Activated CD4-positive, alpha-beta T cell treated with anti-CD3 and anti-CD28 coated beads, Interleukin-2, amount 50 U/mL, for 16 hours (primary cell): Measurements from ENCODE around the gene STAB2.
A peak's percentile ranks its signal among the peaks of the same experiment; 100 is the strongest.

Experiments
- DNase-seq: peaks from one replicate; pipeline ENCODE4 v3.0.0-alpha.2; 2020

Gene STAB2

DNA sequence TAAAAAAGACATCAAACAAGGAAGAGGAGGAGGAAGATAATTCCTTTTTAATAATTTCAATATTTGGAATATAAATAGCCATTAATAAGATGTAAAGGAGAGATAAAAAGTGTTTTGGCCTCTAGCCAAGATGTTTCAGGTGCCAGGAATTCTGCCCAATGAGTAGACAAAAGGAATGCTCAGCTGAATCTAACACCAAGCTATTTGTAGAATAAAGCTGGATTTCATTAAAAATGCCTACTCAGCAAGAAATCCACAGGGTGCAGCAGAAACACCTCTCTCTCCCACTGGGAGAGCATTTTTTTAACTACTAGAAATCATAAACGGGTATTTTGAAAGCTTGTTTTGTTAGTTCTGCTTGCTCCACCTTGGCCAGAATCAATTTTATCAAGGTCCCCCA, 4.1 kb upstream of the STAB2 start:
- no peak for DNase-seq

DNA sequence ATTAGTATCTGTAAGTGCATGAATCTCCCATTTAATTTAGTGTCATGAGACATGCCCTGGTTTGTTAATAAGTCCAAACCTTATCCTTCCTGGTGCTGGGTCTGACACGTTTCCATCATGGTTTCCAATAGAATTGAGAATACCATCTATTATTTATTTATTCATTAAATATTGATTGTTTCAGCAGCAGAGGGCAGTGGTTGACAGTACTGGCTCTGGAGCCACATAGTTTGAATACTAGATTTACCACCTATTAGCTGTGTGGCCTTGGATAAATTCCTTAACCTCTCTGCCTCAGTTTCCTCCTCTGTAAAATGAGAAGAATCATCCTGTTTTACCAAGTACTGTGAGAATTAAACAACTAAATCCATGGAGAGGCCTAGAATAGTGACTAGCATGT, 941 bp upstream of the STAB2 start:
- no peak for DNase-seq

DNA sequence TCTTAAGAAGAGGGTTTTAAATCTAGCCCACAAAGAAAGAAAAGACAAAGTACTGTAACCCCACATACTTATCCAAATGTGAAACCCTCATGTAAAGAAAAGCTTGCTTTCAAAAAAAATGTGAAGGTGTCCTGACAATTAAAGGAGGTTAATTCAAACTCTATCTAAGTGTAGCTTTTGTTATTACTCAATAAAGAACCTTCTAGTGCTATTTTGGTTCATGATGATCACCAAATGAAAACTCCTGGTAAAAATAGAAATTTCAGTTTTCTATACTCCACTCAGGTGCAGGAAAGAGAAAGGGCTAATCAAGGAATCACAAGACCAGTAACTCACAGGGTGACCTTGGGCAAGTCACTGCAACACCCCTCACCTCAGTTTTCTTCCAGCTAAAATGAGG, 1.6 kb downstream of the STAB2 start:
- no peak for DNase-seq

DNA sequence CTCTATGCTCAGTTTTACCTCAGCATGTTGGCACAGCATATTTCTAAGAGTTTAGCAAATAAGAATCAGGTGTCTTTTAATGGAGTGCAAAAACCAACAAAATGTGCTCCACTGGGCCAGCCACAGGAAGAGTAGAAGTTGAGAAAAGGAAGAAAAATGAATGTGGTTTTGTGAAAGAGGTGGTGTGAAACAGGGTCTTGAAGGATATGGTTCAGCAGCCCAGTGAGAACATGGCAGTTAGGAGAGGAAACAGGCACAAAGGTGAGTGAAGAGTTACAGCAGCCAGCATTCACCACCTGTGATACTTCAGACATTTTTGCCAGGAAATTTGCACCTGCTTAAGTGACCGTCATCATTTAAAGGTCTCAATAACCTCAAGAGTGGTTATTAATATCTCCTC, 2.4 kb downstream of the STAB2 start:
- DNase-seq = no peak

DNA sequence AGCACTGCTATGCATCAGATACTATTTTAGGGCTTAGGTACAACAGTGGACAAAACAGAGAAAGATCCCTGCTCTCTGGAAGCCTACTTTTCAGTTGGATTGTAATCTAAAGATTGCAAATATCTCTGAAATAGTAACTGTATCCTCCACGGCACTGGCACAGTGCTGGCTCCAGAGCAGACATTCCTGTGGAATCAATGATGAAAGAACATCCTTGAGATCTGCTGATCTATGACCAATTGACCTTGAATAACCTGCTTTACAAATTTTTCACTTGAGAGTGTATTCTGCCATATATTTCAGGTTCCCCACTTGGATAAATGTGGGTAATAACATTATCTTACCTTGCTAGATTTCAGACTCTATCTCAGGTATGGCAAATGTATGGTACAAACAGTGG, 3.2 kb downstream of the STAB2 start:
- DNase-seq = no peak

DNA sequence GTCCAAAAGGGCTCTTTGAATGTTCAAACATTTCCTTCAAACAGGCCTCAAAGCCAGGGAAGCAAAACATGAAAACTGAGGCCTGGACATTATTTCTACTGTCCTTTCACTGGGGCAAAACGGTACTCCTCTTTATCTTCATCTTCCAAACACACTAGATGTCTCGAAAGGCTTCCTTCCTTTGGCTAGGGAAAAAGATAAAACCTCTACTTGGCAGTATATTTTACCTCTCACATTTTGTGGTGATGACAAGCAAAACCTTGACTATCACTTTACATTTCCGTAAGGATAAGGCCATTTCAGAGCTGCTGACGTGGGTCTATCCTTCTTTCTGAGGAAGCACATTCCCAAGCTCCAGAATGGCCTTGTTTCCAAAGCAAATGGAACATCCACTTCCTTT, 9.9 kb downstream of the STAB2 start:
- DNase-seq = no peak

DNA sequence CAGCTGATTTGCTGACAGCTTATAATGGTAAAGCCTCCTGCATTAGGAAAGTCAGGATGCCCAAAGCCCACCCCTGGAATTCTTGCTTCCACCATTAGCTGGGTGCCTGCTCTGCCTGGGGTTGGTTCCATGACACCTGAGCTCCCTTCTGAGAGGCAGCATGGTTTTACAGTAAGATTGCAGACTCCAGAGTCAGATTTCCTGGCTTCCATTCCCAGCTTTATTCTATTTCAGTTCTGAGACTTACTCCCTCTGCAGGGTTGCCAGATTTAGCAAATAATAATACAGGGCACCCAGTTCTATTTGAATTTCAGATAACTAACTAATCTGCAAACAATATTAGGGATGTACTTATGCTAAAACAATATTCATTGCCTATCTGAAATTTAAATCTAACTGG, 12.2 kb downstream of the STAB2 start:
- DNase-seq = no peak

DNA sequence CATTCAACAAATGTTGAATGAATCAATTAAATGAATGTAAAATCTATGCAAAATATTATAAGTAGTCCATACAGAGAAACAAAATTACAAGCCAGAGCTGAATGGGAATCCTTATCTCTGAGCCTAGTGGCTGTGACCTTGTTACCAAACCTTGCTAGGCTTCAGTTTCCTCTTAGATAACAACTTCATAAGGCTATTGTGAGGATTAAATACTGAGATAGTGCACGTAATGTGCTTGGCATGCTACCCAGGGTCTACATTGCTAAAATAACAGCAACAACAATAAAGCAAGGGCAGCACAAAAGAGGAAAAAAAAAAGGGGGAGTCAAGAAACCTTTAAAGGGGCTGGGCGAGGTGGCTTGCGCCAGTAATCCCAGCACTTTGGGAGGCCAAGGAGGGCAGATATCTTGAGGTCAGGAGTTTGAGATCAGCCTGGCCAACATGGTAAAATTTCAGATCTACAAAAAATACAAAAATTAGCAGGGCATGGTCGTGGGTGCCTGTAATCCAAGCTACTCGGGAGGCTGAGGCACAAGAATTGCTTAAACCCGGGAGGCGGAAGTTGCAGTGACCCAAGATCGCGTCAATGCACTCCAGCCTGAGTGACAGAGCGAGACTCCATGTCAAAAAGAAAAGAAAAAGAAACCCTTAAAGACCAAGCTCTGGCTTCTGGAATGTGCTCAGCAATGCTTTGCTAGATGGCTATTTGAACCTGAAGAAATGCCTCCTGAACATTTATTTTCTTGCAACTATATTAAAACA, 14.1 kb downstream of the STAB2 start:
- no peak for DNase-seq

DNA sequence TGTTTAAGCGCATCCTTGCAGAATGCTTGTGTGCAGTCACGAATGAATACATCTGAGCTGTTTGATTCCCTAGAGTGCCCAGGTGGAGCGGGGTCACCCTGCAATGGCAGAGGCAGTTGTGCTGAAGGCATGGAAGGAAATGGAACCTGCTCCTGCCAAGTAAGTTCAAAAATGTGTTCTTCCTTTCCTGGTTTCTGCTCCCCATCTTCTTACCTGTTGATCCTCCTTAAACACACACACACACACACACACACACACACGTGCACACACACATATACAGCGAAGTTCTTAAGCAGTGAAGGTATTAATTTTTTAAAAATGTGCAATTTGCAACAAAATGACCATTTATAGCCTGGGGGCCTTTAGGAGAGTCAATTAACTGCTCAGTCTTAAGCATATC, 33.3 kb downstream of the STAB2 start:
- no peak for DNase-seq

DNA sequence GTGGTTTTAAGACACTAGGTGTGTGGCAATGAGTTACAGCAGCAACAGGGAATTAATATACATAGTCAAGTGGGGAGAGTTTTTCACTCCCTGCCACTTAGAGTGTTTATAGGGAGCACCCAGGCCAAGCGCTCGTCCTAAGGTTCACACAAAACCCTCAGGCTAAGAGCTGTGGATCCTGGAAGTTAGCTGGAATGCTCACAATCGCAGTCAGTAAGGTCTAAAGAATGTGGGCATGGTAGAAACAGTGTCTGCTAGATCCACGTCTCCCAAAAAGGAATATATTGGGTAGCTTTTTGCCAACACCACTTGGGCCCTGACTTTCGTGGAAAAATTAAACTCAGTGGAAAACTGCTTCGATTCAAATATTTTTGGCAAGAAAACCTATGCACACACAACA, 36.6 kb downstream of the STAB2 start:
- DNase-seq = no peak

DNA sequence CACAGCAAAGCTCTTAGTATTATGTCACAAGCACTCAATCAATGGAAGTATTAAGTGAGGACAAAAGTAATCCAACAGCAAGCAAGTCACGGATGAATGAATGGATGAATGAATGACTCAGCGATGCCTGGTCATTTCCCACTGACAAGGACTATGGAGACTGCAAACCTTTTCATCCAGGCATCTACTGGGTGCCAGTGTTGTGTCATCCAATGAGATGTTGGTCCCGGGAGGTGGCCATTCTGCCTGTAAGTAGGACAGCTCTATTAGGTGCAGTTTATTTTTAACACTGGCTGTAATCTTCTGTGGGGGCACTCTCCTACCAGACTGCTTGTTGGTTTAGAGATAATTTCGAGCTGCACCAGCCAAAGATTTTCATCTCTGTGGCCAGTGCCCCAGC, 39.4 kb downstream of the STAB2 start:
- DNase-seq = no peak

DNA sequence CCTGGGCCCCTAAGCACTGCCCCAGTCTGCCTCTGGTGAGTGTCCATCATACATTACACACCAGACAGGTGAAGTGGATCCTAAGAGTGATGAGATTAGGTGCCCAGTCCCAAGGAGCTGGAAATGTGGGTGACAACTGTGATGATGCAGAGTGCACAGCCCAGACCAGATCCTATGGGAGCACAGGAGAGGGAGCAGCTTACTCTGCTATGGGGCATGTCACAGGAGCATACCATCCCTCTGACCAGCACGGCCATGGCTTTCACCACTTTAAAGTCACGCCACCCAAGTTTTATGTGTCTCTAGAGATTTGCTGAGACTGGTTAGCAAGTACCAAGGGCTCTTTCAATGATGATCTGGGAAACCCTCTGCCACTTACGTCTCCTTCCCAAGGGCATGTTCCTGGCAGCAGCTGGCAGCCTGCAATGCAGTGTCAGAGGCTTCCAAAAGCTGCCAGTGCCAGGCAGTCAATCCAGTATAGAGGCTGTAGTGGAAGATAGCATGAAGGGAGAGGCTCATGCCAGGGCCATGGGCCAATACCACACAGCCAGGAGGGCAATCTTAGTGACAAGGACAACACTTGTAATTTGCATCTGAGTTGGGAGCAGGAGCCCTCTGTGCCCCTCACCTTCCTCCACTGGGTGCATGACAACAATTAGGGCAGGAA, 40.2 kb downstream of the STAB2 start:
- no peak for DNase-seq

DNA sequence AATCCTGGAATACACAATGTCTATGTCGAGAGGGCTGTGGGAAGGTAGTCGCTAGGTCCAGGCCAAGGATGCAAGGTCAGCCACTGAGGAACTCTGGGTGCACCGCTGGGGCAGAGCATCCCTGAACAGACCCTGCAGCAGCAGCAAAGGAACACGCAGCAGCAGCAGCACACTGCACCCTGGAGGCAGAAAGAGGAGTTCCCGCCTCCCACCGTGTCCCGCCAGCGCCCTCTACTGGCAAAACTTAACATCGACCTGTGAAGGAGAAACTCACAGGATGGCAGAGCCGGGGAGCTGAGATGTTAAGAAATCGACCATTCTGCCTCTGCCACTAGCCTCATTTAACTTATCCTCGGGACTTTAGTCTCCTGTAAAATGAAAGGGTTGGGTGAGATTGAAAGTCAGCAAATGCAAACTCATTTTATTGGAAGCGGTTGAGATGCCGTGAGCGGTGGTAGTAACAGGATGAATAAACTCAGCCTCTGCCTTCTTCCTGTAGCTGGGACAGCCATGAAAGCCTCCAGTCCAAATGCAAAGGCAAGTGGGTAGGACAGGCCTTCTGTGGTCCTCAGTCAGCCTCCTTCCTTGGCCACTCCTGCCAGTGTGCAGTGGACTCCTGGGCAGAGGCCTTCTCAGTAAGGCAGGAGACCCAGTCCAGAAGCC, 45.6 kb downstream of the STAB2 start:
- peak; percentile 83 for DNase-seq

DNA sequence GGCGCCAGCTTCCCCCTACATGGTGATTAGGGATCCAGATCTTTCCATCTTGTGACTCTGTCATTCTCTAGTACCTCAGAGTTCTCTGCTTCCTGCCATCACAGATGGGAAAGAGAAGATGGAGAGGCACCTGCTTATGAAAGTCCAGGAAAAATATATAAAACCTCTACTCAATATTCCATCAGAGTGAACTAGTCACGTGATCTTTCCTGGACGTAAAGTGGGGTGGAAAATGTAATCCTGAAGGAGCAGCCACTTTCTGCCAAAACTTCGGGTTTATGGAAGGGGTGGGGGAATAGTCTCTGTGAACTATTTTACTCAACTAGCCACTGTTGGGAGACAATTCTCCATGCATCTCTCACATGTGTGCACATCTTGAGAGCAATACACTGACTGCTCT, 47.7 kb downstream of the STAB2 start:
- no peak for DNase-seq

DNA sequence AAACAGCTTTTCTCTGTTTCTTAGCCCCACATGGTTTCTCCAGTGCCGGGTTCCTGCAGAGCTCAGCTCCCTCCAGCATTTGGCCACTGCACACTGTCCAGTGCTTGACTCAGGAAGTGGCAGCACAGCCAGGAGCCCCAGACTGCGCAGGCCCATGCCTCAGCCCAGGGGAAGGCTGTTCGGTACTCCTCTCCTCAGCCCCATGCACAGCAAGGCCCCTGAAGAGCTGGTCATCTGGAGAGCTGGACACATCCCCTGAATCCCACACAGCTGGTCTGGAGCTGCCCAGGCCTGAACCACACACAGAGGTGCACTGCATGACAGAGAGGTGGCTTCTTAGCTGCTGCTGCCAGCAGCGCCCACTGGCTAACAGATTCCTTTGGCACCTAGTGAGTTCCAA, 48.3 kb downstream of the STAB2 start:
- DNase-seq = no peak

DNA sequence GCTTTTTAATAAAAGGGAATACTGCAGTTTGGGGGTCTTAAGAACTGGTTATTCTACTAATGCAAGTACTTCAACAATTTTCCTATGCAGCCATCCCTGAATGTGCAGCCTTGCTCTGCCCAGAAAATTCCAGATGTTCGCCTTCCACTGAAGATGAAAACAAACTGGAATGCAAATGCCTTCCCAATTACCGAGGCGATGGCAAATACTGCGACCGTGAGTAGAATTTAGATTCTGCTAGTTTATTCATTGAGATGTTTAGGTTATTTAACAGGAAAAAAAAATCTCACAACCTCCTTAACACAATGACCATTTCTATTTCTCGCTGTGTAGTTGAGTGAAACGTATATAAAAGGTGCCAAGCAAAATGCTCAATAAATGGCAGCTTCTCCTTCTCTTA, 49.9 kb downstream of the STAB2 start:
- no peak for DNase-seq

DNA sequence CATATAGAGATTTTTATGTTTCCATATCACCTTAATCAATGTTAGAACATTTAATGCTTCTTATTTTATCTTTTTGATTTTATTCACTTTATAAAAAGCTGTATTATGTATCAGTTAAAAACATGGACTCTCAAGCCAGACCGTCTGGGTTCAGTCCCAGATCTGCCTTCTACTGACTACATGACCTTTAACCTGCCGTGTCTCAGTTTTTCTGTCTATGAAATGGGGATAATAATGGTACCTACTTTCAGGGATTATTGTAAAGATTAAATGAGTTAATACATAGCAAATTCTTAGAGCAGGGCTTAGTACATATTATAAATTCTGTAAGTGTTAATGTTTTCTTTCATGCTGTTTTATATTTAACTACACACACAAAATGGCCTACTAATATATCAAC, 50.4 kb downstream of the STAB2 start:
- no peak for DNase-seq

DNA sequence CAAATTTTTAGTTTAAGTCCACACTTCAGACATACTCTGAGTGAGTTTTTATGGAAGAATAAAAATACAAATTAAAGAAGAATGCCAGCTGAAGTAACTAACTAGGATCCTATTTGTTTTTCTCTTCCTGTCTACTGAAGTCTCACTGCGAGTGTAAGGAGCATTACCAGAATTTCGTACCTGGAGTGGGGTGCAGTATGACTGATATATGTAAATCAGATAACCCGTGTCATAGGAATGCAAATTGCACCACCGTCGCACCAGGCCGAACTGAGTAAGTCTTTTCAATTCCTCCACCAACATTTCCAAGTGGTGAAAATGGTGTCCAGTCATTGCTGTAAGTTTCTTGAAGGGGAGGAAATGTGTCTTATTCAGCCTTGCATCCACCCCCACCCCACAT, 52.9 kb downstream of the STAB2 start:
- DNase-seq = no peak

DNA sequence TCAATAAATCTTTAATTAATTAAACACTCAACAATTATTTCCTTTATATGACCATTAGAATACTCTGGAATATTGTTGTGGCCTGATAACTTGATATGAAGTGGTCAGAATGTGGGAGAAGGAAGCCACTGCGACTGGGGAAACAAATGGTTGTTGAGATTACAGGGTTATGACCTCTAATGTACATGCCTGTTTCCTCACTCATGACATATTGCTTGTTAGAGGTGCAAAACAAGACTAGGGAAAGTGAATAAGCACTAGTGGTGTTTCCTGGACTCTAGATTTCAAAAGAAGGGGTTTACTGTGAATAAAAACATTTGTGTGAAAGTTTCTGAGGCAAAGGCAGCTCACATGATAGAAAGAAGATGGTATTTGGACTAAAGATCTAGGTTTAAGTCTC, 53.3 kb downstream of the STAB2 start:
- no peak for DNase-seq

DNA sequence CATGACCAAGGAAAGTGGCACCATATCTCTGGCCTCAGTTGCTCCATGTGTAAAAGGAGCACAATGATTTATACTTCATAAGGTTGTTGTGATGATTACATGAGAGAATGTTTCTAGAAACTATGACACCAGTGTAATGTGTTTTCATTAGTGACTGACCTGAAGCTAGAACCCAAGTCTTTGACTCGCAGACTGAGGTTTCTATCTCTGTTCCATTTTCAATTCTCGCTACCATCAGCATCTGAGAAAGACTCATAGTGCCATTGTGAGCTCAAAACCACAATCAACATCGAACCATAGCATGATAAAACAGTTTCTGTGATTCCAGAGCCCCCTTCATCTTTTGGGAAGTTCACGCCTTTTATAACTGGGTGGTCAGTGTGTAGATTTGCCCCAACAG, 53.8 kb downstream of the STAB2 start:
- DNase-seq = no peak

DNA sequence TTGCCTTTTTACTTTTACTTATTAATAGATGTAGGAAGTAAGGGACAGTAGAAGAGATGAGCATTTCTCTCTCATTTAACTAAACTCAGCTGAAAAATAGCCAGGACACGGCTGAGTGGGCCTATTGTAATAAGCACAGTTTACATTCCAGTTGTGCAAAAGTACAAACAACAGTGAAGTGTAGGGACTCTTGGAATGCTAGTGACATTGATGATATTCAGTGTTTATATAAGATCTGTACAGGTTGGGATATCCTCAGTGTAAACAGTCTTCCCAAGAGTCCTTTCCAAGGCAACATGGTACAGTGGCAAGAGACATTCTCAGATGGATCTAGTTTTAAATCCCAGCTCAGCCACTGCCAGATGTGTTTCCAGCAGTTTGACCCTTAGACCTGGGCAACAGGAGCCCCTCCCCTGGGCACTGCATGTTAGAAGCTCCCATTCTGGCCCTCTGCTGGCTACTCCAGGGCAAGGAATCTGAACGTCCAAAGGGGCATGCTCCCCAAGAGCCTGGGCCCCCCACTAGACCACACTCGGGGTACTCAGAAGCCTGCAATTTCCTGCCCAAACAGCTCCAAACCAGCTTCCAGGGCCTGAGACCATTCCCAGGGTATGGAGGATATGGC, 55.3 kb downstream of the STAB2 start:
- no peak for DNase-seq

DNA sequence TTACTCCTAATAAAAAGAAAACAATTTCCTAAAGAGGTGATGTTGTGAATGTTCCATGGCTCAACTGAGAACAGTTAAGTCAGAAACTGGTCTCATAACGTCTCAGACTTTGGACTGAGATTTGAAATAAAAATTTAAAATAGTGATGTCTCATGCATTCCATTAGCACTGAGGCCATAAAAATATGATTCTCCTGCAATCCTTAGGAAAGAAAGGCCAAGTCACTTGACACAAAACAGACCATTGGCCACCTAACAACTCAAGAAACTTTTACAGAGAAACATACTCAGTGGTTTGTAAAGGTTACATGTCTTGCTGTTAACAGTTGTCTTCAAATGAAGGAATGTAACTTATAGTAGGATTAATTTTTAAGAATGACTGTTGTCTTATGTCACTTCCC, 58.1 kb downstream of the STAB2 start:
- DNase-seq = no peak

DNA sequence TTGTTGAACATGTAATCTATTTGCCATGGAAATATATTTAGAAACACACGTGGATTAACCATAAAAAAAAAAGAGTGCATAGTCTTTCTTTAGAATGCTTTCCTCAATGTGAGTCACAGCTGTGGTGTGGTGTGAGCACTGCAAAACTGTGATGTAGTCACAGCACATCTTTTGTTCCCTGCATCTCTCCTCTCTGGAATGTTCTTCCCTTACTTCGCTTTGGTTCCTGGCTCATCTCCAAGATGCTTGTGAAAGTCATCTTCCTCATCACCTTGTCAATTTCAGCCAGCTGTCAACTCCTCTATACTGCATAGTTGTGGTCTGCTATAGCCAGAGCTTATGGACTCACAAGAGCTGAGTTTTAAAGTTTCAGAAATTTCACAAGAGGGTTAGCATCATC, 60.2 kb downstream of the STAB2 start:
- DNase-seq = no peak

DNA sequence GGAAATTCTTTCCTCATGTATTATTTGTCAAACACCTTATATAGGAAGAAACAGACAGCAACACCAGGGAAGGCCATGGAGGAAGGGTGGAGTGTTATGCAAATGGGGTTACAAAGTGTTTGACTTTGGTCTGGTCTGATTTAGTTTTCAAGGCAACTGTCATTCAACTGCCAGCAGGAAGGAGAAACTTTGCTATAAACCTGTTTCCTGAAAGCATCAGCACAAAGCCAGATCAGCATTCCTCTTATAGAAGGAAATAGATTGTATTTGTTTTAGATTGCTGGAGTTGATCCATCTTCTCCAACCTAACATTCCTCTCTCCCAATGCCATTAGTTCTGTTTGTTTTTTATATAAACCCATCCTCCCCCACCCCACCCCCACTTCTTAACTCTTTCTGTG, 65.7 kb downstream of the STAB2 start:
- DNase-seq = no peak
